ENCODE data around the gene CYBC1. TPM values are rescaled to one million over a fixed set of nuclear protein-coding genes. Genes with fewer than 3 reads are reported as not detected.
"Not testable (repeated sequence)": the region's sequence is repeated elsewhere in the genome, so short reads cannot be mapped to it uniquely, and the experiment has no call there.

CYBC1 gene
- total RNA-seq, 1 donor from 2014 or later, result 75.7 TPM

DNA sequence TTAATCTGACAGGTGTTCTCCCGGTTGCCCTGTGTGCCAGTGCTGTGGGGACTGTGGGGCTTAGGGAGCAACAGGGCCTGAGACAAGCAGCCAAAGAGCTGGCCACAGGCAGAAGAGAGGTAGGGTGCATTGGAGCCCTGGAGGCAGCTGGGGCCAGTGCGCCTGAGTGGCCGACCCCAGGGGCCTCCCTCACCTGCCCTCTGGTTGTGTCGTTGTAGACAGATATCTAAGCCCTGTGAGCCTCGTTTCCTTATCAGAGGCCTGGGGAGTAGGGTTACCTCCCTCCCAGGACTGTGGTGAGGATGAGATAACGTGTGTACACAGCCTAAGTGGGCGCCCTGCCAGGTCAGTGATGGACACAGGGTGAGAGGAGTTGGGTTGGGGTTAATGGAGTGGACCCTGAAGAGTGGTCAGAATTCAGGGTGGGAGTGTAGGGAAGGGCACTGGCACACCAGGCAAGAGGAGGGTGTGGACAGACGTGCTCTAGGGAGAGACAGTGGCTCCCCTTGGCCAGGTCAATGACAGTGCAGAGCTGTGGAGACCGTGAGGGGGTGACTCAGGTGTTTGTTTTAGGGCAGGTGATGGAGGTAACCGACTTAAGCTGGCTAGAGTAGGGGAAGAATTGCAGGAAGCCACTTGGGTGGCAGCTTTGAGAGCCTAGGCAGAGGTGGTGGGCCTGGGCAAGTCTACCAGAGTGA is 11.4 kb upstream of the CYBC1 start:
- H3K4me1 Mint-ChIP-seq (ENCODE audit: unreplicated experiment), result peaks cover 31% of the 10 kb centered on the region
- DNase-seq (ENCODE audit: low spot score), result no peak
- H3K27me3 Mint-ChIP-seq (ENCODE audit: unreplicated experiment), result peaks cover 16% of the 10 kb centered on the region
- peak overlapping the region; percentile 42 for H3K4me3 Mint-ChIP-seq (ENCODE audit: unreplicated experiment)
- peak overlapping the region; percentile 67 for H3K27ac Mint-ChIP-seq (ENCODE audit: unreplicated experiment)
- TF ChIP-seq, protein P1, sequence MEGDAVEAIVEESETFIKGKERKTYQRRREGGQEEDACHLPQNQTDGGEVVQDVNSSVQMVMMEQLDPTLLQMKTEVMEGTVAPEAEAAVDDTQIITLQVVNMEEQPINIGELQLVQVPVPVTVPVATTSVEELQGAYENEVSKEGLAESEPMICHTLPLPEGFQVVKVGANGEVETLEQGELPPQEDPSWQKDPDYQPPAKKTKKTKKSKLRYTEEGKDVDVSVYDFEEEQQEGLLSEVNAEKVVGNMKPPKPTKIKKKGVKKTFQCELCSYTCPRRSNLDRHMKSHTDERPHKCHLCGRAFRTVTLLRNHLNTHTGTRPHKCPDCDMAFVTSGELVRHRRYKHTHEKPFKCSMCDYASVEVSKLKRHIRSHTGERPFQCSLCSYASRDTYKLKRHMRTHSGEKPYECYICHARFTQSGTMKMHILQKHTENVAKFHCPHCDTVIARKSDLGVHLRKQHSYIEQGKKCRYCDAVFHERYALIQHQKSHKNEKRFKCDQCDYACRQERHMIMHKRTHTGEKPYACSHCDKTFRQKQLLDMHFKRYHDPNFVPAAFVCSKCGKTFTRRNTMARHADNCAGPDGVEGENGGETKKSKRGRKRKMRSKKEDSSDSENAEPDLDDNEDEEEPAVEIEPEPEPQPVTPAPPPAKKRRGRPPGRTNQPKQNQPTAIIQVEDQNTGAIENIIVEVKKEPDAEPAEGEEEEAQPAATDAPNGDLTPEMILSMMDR (IDR thresholded peaks at IDR 0.05; ENCODE audit: unreplicated experiment), result no peak
- no peaks in the 10 kb centered on the region for H3K9me3 Mint-ChIP-seq (ENCODE audit: unreplicated experiment)
- H3K36me3 Mint-ChIP-seq (ENCODE audit: low read depth, unreplicated experiment), result peaks cover 56% of the 10 kb centered on the region

DNA sequence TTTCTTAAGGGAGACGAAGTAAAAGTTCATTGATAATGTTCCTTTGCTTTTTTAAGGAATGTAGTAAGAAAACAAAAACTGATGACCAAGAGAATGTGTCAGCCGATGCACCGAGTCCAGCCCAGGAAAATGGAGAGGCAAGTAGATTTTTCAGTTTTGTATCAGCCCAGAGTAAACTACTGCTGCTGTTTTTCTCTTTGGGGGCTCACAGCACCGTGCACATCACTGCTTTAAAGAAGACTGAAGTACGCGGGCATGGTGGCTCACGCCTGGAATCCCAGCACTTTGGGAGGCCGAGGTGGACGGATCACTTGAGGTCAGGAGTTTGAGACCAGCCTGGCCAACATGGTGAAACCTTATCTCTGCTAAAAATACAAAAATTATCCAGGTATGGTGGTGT is 9.4 kb upstream of the CYBC1 start:
- not testable (repeated sequence) for H3K27ac Mint-ChIP-seq (ENCODE audit: unreplicated experiment)
- Mint-ChIP-seq H3K36me3 (ENCODE audit: low read depth, unreplicated experiment) (peaks cover 42% of the 10 kb centered on the region), H3K4me3 (ENCODE audit: unreplicated experiment) (peak overlapping the region; percentile 98)

DNA sequence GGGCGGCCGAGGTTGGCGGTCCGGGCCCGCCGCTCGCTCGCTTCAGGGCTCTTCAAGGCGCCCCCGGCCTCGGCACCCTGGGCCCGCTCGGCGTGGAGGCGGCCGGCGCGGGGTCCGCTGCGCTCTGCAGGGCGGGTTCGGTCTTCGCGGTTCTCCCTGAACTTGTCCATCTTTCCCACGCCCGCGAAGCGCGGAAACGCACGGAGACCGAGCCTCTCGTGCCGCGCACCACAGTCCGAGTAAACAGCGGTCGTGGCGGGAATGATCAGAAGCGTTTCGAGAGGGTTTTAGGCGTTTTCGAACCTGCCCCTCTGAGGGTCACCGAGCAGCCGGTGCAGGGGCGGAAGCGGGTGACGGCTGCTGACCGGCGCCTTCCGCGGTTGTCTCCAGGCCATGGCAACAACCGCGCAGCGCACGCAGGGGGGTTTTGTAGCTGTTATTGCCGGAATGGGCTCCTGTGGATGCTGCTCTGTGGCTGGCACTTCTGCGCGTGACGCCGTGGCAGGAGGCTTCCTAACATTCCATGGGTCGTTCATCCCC is 8.4 kb upstream of the CYBC1 start:
- Mint-ChIP-seq H3K36me3 (ENCODE audit: low read depth, unreplicated experiment) (peaks cover 32% of the 10 kb centered on the region), H3K4me1 (ENCODE audit: unreplicated experiment) (peaks cover 27% of the 10 kb centered on the region), H3K27me3 (ENCODE audit: unreplicated experiment) (peaks cover 15% of the 10 kb centered on the region), H3K9me3 (ENCODE audit: unreplicated experiment) (no peaks in the 10 kb centered on the region), H3K27ac (ENCODE audit: unreplicated experiment) (peak overlapping the region; percentile 94), H3K4me3 (ENCODE audit: unreplicated experiment) (peak overlapping the region; percentile 98)
- TF ChIP-seq, protein P1 (IDR thresholded peaks at IDR 0.05; ENCODE audit: unreplicated experiment), result no peak
- DNase-seq (ENCODE audit: low spot score), result peak; percentile 52

More for the DNA sequence above, 9.4 kb upstream of the CYBC1 start:
- DNase-seq (ENCODE audit: low spot score); H3K9me3 Mint-ChIP-seq (ENCODE audit: unreplicated experiment): not testable (repeated sequence)
- H3K27me3 Mint-ChIP-seq (ENCODE audit: unreplicated experiment), result peaks cover 19% of the 10 kb centered on the region
- peaks cover 32% of the 10 kb centered on the region for H3K4me1 Mint-ChIP-seq (ENCODE audit: unreplicated experiment)

DNA sequence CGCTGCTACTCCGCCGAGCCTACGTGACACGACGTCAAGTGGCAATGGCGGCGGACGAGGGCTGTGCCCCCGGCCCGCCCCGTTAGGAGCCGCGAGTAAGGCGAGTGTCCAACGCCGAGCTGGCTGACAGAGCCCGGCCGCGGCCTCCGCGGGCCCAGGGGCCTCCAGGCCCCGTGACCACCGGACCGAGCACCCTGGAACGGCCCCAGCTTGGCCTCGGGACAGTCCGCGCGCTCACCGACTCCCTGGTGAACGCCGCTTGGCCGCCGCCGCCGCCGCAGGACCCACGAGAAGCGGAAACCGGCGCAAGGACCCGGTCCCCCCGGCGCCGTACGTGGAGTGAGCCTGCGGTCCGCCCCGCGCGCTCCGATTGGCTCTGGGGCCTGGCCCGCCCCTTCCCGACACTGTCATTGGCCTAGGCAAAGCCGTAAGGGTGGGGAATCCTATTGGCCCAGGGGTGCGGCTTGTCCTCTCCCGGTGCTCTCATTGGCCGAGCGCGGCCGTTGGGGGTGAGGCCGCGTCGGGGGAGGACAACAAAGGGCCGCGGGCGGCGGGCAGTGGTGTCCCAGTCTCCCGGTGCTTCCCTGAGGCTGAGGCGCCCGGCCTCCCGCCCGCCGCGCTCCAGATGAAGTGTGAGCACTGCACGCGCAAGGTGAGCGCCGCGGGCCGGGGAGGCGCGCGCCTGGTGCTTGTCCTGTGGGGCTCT is 7.8 kb upstream of the CYBC1 start, which contains the start of gene NARF:
NARF (plus strand) TSS at position 563 of the 706 bp plus-strand sequence; CDS start at position 626, 63 bp downstream.
- Mint-ChIP-seq H3K4me1 (ENCODE audit: unreplicated experiment) (peaks cover 20% of the 10 kb centered on the region), H3K9me3 (ENCODE audit: unreplicated experiment) (no peaks in the 10 kb centered on the region), H3K27ac (ENCODE audit: unreplicated experiment) (peak within 1 kb of the TSS; percentile 94), H3K27me3 (ENCODE audit: unreplicated experiment) (peaks cover 14% of the 10 kb centered on the region), H3K36me3 (ENCODE audit: low read depth, unreplicated experiment) (peaks cover 26% of the 10 kb centered on the region), H3K4me3 (ENCODE audit: unreplicated experiment) (peak within 1 kb of the TSS; percentile 98)
- peak; percentile 96 for DNase-seq (ENCODE audit: low spot score)
- TF ChIP-seq, protein P1 (IDR thresholded peaks at IDR 0.05; ENCODE audit: unreplicated experiment), result no peak

DNA sequence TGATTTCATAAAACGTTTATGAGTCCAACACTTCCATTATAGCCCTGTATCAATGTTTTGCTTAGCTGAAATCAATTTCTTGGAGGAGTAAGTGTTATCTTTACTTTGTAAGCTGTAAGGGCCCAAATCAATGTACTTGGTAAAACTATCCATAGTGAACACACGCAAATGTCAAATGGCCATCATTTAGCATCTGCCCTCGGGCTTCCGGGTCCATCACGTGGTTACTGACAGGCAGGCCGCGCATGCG is 7.3 kb upstream of the CYBC1 start:
- H3K36me3 Mint-ChIP-seq (ENCODE audit: low read depth, unreplicated experiment), result peaks cover 23% of the 10 kb centered on the region
- no peaks in the 10 kb centered on the region for H3K9me3 Mint-ChIP-seq (ENCODE audit: unreplicated experiment)
- TF ChIP-seq, protein P1 (IDR thresholded peaks at IDR 0.05; ENCODE audit: unreplicated experiment), result no peak
- H3K27me3 Mint-ChIP-seq (ENCODE audit: unreplicated experiment), result peaks cover 14% of the 10 kb centered on the region
- H3K4me1 Mint-ChIP-seq (ENCODE audit: unreplicated experiment), result peaks cover 18% of the 10 kb centered on the region
- DNase-seq (ENCODE audit: low spot score), result no peak
- H3K4me3 Mint-ChIP-seq (ENCODE audit: unreplicated experiment), result peak overlapping the region; percentile 92
- H3K27ac Mint-ChIP-seq (ENCODE audit: unreplicated experiment), result peak overlapping the region; percentile 74

All from endothelial cell (in vitro differentiated cells).